RWPE1 (cell line): ENCODE data around the gene CALHM1.
A peak's percentile ranks its signal among the peaks of the same experiment; 100 is the strongest.

ENCODE experiments used
- CTCF ChIA-PET: fragments of 350-600 bp; sonication (Branson Sonifier 250); formaldehyde crosslinking; extraction: SDS; loops from one replicate; lab custom pipeline; 2021; lab: Yijun Ruan, JAX
- POLR2A ChIA-PET: fragments of 400-600 bp; formaldehyde crosslinking; extraction: SDS; loops from one replicate; lab custom pipeline; 2020; ENCODE audit warnings: antibody characterized with exemption; ENCODE audit not compliant: low non-redundant PET; lab: Yijun Ruan, JAX
- DNase-seq: peaks from one replicate; pipeline ENCODE4 v3.0.0; 2012; ENCODE audit warnings: low spot score
- H3K27ac ChIP-seq: fragments of 450-650 bp; 2 replicates; pipeline ENCODE4 v1.5.1; 2017
- TF ChIP-seq, protein P1 (sequence below): fragments of 450-650 bp; conservative IDR thresholded peaks from 2 replicates; pipeline ENCODE4 v1.5.1; 2017; ENCODE audit warnings: low read depth, mild to moderate bottlenecking

The CALHM1 gene

DNA sequence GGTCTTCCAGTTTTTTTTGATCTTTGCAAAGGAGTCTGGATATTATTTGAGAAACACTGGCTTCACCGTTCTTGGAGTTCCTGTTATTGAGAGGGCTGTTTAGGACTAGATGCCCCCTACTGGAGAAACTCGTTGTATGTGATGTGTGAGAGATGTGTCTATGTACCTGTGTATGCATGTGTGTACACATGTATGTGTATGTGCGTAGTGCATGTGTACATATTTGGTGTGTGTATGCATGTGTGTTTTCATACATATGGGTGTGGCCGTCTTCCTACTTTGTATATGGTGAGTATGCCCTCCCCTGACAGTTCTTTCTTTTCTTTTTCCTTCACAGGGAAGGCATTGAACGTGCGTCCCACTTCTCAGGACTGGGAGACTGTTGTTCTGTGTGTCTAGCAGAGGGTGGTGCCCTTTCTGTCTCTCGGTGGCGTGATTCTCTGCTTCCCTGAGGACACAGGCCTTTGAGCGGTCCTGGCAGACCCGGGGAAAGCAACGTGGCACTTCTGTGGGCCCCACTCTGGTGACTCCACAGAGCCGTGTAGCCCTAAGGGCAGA, 23.4 kb upstream of the CALHM1 start:
- no peak overlapping the region for H3K27ac ChIP-seq
- TF ChIP-seq, protein P1, sequence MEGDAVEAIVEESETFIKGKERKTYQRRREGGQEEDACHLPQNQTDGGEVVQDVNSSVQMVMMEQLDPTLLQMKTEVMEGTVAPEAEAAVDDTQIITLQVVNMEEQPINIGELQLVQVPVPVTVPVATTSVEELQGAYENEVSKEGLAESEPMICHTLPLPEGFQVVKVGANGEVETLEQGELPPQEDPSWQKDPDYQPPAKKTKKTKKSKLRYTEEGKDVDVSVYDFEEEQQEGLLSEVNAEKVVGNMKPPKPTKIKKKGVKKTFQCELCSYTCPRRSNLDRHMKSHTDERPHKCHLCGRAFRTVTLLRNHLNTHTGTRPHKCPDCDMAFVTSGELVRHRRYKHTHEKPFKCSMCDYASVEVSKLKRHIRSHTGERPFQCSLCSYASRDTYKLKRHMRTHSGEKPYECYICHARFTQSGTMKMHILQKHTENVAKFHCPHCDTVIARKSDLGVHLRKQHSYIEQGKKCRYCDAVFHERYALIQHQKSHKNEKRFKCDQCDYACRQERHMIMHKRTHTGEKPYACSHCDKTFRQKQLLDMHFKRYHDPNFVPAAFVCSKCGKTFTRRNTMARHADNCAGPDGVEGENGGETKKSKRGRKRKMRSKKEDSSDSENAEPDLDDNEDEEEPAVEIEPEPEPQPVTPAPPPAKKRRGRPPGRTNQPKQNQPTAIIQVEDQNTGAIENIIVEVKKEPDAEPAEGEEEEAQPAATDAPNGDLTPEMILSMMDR, result peak; percentile 55
- DNase-seq, result peak; percentile 63
- ChIA-PET CTCF (interaction anchor here (0.7 to 1.2 kb wide), 2 partner anchors 66 to 74 kb away, joined by 3 to 6 read pairs; no protein-coding TSS in a partner anchor), POLR2A (no interaction called here)

DNA sequence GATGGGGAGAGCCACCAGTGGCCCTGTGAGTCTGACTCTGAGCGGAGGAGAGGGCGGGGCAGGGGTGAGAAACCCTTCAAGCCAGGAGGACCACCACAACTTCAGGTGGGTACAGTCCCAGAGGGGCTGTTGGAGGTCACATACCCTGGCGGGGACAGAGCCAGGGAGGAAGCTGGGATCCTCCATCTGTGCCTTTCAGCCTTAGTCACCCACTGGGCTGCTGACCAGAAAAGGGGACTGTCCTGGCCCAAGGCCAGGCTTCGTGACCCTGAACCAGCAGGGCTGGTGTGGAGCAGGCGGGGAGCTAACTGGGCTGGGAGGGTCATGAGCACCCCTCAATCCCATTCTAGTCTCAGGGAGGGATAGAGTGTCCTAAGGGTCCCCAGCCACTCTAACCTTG, 21.8 kb upstream of the CALHM1 start:
- POLR2A ChIA-PET, result no interaction called here
- H3K27ac ChIP-seq, result peak overlapping the region; percentile 0; the same call in 1 of the 2 replicates
- no peak for DNase-seq
- CTCF ChIA-PET, result interaction anchor here (0.9 to 1.2 kb wide), 3 partner anchors 9 to 205 kb away, joined by 4 to 6 read pairs (median 4); no protein-coding TSS in a partner anchor
- TF ChIP-seq, protein P1, result no peak

DNA sequence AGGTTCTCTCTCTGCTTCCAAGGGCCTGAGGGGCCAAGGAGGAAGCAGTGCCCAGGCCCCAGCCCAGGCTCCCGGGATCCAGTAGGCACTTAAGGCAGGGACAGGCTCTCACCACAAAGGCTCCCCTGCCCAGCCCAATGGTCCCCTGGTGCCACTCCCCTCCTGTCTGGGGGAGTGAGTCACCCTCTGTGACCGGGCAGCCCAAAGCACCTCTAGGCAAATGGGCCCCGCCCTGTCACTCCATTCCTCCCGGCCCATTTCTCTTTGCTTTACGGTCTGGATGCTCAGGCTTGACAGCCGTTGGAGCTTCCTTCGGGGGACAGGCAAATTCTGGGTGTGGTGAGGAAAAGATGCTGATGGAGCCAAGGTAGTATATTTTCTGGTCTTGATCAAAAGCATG, 20.4 kb upstream of the CALHM1 start, which contains the start of gene CALHM3:
CALHM3 (minus strand) TSS at position 106 of the 400 bp plus-strand sequence. CDS start 208 bp downstream, outside the sequence.
- ChIA-PET POLR2A (no interaction called here), CTCF (no interaction called here)
- peak; percentile 75 for DNase-seq
- TF ChIP-seq, protein P1, result no peak
- peak within 1 kb of the TSS; percentile 30 for H3K27ac ChIP-seq

DNA sequence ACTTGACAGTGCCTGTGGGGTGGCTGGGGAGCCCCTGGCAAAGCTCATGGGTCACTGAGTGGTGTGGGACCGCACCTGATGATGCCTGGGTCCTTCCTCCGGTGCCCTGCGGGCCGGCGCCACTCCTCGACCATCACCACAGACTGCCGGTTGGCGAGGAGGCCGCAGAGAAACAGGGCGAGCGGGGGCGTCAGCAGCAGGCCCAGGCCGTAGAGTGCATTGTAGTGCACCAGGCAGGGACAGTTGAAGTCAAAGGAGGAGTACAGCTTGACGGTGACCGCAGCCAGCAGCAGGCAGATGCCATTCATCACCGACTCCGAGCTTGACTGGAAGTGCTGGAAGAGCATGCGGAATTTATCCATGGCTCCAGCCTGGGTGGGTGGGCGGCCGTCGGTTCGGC, 20.0 kb upstream of the CALHM1 start:
- ChIA-PET CTCF (no interaction called here), POLR2A (no interaction called here)
- H3K27ac ChIP-seq, result peak overlapping the region; percentile 30
- no peak for DNase-seq
- TF ChIP-seq, protein P1, result no peak

DNA sequence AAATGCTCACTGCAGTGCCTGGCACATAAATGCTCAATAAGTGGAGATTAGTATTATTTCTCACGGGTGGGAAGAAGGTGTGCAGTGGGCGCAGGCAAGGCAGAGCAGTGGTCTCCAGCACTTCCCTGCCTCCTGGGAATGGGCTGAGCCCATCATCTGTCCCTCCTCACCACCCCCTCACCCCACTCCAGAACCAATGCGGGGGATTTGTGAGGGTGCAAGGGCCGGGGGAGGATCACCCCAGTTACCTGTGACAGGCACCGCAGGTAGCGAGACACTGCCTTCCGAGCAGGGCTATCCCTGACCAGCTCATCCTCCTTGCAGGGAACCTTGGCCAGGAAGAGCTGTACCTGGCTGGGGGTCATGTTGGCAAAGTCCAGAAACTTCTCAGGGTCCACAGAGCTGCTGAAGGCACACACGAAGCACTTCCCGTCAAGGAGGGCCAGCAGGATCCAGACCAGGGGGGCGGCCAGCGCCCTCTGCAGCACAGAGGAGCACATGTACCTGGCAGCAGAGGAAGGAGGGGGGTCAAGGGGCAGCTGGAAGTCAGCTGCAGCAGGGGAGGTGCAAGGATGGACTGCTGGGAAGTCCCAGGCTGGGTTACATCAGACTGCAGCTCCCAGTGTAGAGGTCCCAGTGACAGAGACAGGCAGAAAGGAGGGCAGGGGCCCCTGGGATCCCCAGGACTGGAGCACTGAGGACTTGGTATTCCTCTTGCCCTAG, 17.5 kb upstream of the CALHM1 start:
- ChIA-PET POLR2A (no interaction called here), CTCF (interaction anchor here (1.2 to 1.7 kb wide), 2 partner anchors 9 to 59 kb away, joined by 3 to 5 read pairs; no protein-coding TSS in a partner anchor)
- TF ChIP-seq, protein P1, result no peak
- H3K27ac ChIP-seq, result no peak overlapping the region
- no peak for DNase-seq

DNA sequence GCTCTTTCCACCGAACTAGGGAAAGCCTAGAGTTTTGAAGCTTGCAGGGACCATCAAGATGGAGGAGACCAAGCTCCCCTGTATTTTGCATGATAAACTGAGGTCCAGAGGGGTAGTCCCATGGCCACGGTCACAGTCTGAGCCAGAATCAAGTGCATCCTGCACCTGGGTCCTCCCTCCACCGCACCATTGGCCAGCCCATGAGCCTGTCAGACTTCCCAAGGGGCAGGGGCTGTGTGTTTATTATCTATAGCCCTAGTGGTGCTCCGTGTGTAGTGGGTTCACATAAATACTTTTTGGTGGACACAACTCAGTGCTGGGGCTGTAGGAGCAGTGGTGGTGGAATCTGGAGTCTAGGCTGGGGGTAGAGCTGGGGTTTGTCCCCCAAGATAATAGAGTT, 16.7 kb upstream of the CALHM1 start:
- CTCF ChIA-PET, result interaction anchor here (0.6 to 0.7 kb wide), 3 partner anchors 31 to 1076 kb away, joined by 3 read pairs; no protein-coding TSS in a partner anchor
- DNase-seq, result no peak
- POLR2A ChIA-PET, result no interaction called here

More for the DNA sequence above, 16.7 kb upstream of the CALHM1 start:
- H3K27ac ChIP-seq, result no peak overlapping the region
- TF ChIP-seq, protein P1, result no peak
